RWPE1 (cell line): Measurements from ENCODE around the gene LCA5L.
"Not testable (repeated sequence)": the region's sequence is repeated elsewhere in the genome, so short reads cannot be mapped to it uniquely, and the experiment has no call there.

Experiments
- CTCF ChIA-PET: fragments of 350-600 bp; sonication (Branson Sonifier 250); formaldehyde crosslinking; extraction: SDS; loops from one replicate; lab custom pipeline; 2021; lab: Yijun Ruan, JAX
- POLR2A ChIA-PET: fragments of 400-600 bp; formaldehyde crosslinking; extraction: SDS; loops from one replicate; lab custom pipeline; 2020; ENCODE audit warnings: antibody characterized with exemption; ENCODE audit not compliant: low non-redundant PET; lab: Yijun Ruan, JAX
- DNase-seq: peaks from one replicate; pipeline ENCODE4 v3.0.0; 2012; ENCODE audit warnings: low spot score
- H3K27ac ChIP-seq: fragments of 450-650 bp; 2 replicates; pipeline ENCODE4 v1.5.1; 2017
- TF ChIP-seq, protein P1 (sequence below): fragments of 450-650 bp; conservative IDR thresholded peaks from 2 replicates; pipeline ENCODE4 v1.5.1; 2017; ENCODE audit warnings: low read depth, mild to moderate bottlenecking

The LCA5L gene

DNA sequence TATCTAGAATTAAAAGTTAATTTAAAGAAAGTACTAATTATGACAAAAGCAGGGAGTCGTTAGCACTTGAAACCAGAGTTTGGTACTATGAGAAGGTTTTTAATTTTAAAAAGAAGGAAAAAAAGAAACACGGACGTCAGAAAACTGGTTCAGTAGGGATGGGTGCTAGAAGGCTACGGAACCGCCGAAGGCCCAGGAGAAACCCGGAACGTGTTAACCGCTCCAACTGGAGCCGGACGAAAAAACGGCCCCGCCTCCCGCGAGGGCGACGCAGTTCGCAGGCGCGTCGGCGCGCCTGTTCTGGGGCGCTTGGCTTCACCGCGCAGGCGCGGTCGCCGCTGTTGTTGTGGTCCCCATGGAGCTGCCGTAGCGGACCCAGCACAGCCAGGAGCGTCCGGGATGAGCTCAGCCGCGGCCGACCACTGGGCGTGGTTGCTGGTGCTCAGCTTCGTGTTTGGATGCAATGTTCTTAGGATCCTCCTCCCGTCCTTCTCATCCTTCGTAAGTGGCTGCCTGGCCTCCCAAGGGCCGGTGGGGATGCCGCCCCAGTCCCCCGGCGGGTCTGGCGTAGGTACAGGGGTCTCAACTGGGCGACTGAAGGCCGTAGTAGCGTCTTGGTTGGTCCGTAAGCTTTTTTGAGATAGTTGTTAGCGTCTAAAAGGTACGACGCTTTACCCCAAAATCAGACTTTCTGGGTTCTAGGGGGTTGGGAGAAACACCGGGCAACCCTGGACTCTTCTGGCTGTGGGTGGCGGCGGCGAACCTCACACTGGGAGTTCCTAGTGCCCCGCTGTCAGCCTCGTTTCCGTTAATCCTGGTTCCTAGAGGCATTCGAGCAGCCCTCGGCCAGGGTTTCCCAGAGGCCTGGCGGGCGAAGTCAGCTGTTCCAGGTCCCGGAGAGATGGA lies 65.3 kb downstream of the LCA5L start:
- peak overlapping the region; percentile 91 for H3K27ac ChIP-seq
- DNase-seq, result peak; percentile 88
- TF ChIP-seq, protein P1, sequence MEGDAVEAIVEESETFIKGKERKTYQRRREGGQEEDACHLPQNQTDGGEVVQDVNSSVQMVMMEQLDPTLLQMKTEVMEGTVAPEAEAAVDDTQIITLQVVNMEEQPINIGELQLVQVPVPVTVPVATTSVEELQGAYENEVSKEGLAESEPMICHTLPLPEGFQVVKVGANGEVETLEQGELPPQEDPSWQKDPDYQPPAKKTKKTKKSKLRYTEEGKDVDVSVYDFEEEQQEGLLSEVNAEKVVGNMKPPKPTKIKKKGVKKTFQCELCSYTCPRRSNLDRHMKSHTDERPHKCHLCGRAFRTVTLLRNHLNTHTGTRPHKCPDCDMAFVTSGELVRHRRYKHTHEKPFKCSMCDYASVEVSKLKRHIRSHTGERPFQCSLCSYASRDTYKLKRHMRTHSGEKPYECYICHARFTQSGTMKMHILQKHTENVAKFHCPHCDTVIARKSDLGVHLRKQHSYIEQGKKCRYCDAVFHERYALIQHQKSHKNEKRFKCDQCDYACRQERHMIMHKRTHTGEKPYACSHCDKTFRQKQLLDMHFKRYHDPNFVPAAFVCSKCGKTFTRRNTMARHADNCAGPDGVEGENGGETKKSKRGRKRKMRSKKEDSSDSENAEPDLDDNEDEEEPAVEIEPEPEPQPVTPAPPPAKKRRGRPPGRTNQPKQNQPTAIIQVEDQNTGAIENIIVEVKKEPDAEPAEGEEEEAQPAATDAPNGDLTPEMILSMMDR, result no peak
- POLR2A ChIA-PET, result interaction anchor here (1.0 to 1.5 kb wide), 2 partner anchors 31 to 32 kb away, joined by 3 to 5 read pairs; partner anchors contain the start of gene HMGN1
- CTCF ChIA-PET, result interaction anchor here (1.0 kb wide), 1 partner anchor 11 kb away, joined by 4 read pairs; no protein-coding TSS in a partner anchor

DNA sequence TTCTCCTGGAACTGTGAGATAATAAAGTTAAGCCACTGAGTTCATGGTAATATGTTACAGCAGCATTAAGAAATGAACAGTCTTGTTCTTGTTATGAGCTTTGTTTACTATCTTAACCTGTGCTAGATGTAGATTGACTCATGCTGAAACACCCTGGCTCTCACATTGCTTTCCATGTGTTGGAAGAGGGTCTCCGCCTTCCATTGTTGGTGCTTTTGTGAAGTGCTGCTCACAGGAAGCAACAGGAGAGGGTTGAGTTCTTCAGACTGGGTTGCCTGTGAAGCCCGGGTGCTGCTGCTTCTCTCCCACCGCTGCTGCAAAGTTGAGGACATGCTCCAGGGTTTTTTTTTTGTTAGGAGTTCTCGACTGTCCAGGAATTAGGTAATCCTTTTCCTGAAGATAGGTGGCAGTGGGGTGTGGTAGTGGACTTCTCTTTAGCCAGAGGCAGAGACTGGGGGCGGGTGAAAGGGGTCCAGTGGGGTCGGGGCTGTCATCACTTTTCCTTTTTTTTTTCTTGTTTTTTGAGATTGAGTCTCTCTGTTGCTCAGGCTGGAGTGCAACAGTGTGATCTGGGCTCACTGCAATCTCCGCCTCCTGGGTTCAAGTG lies 68.0 kb downstream of the LCA5L start:
- H3K27ac ChIP-seq, result no peak overlapping the region
- CTCF ChIA-PET, result no interaction called here
- DNase-seq, result no peak
- TF ChIP-seq, protein P1, result no peak
- POLR2A ChIA-PET, result no interaction called here

- TF ChIP-seq, protein P1, result no peak
- POLR2A ChIA-PET, result no interaction called here
- DNase-seq, result no peak
- CTCF ChIA-PET, result interaction anchor here (0.7 kb wide), 1 partner anchor 22 kb away, joined by 4 read pairs; no protein-coding TSS in a partner anchor
- no peak overlapping the region for H3K27ac ChIP-seq
Measured at GRCh38 chr21:39375446-39375845, 70.1 kb downstream of the LCA5L start.

DNA sequence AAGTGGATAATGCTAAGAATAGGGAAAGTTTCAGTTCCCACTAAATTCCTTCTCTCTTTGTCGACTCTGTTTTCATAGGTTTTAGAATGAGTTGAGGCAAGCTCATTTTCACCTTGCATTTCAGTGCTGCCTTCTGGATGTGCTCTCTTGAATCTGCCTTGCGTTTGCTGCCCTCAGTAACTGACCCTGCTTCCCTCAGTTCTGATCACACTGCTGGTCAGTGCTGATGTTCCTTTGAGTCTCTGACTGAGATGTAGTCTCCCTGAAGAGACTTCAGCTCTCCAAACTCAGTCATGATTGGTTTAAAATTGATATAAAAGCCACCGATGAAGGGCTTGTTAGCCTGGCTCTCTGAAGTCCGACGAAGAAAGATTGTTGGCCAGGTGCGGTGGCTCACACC lies 71.5 kb downstream of the LCA5L start:
- no peak for DNase-seq
- ChIA-PET POLR2A (no interaction called here), CTCF (interaction anchor here (0.6 to 1.2 kb wide), 6 partner anchors 15 to 1093 kb away, joined by 3 to 4 read pairs (median 3); no protein-coding TSS in a partner anchor)
- H3K27ac ChIP-seq, result no peak overlapping the region
- TF ChIP-seq, protein P1, result no peak

DNA sequence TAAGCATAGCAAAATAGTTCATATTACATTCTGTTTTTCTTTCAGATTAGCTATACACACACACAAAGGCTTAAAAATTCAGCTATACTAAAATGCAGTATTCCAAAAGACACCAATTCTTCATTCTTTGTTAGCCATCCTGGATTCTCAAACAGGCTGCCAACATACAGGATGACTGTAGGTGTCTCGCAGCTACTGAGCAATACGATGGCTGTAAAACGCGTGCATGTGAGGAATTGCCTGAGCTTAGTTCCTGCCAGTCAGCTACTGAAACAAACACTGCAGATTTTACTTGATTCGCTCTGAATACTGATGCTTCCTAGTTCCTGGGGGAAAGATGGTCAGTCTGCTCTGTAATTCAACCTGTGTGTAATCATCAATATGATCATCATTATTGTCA lies 71.9 kb downstream of the LCA5L start:
- TF ChIP-seq, protein P1, result peak; percentile 35
- ChIA-PET POLR2A (no interaction called here), CTCF (interaction anchor here (0.6 to 1.2 kb wide), 6 partner anchors 14 to 1093 kb away, joined by 3 to 4 read pairs (median 3); no protein-coding TSS in a partner anchor)
- H3K27ac ChIP-seq, result no peak overlapping the region
- peak; percentile 30 for DNase-seq

DNA sequence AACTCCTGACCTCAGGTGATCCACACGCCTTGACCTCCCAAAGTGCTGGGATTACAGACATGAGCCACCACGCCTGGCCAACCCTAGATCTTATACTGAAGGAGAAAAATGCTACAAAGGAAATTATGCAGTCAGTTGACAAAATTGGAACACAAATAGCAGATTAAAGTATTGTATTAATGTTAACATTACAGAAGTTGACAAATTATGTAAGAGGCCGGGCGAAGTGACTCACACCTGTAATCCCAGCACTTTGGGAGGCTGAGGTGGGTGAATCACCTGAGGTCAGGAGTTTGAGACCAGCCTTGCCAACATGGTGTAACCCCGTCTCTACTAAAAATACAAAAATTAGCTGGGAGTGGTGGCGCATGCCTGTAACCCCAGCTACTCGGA lies 75.7 kb downstream of the LCA5L start:
- H3K27ac ChIP-seq, POLR2A ChIA-PET, CTCF ChIA-PET, DNase-seq: not testable (repeated sequence)
